GM19463 (cell line): Measurements from ENCODE around the gene ZNF835.

Experiments
- ATAC-seq: cut with Tn5 transposase; IDR thresholded peaks from one replicate; pipeline ENCODE4 v1.9.1; 2021; ENCODE audit warnings: mild to moderate bottlenecking, moderate library complexity; ENCODE audit not compliant: unreplicated experiment

ZNF835 gene

GRCh38 chr19:56663931-56664500, 7.5 kb downstream of the ZNF835 start:
- ATAC-seq: no peak

GRCh38 chr19:56661248-56661647, 10.3 kb downstream of the ZNF835 start:
- no peak for ATAC-seq

DNA sequence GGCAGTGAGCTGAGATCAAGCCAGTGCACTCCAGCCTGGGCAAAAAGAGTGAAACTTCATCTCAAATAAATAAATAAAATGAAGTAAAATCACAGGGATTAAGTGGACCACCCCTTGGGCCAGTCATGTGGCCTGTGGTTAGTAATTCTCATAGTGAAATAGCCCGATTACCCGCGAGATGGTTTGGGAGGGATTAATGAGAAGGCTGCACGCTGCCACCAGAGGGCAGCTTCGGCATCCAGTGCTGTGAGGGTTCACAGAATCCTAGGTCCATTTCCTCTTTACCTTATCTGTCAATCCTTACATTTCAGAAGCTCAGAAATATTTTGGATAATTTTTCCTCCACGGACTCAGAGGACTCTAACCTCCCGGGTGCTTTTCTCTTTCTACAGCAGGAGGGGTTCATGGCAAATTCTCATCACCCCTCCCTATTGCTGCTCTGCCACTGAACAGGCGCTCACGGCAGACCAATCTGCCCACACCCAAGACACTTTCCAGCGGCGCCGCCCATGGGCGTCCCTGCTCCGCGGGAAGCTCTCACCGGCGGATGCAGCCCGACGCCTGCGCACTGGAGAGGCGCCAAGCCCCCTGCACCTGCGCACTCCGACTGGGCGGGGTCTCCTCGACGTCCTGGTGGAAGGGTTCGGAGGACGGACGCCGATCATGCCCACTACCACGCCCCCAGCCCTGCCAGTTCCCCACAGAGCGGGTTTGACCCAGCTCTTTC, 11.0 kb downstream of the ZNF835 start:
- no peak for ATAC-seq

DNA sequence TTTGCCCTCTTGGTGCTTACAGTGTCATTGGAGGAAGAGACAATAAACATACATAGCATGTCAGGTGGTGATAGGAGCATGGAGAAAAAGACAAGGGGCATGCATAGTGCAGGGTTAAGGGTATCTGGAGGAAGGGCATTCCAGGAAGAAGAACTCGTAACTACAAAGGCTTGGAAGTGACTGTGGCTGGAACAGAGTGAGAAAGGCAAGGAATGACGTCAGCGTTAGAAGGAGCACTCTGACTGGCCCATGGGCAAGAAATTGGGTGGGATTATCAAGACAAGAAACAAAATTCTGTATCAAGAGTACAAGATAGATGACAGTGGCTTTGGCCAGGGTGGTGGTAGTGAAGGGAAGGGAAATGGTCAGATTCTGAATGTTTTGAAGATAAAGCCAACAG, 17.4 kb downstream of the ZNF835 start:
- ATAC-seq: no peak

DNA sequence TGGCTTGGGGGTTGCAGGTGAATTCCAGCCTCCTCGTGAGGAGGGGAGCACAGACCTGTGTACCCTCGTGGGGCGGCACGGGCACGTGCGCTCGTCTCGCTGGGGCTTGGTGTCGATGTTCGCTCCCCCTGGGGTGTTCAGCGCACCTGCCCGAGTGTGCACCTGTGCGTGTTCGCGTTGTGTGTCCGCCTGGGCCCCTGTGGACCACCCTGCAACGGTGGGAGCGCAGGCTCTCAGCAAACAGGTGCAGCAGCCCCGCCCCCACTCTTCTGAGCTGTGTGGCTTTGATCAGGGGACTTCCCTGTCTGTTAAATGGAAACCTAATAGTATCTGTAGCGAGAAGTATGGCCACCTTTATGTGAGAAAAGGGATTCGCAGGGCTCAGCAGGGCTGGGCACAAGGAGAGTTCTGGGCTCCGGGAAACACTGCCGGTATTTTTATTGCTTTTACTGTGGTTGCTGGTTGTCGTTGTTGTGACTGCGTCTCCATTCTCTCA, 28.0 kb downstream of the ZNF835 start:
- no peak for ATAC-seq

- ATAC-seq: no peak
These were observed 28.7 kb downstream of the ZNF835 start, which contains the start of gene SMIM17 for GRCh38 chr19:56642711-56643459. TSS of gene SMIM17 (plus strand) at chr19:56643159. CDS start at chr19:56645668, 2,509 bp downstream.

- no peak for ATAC-seq
These were observed 32.3 kb downstream of the ZNF835 start for GRCh38 chr19:56639217-56639616.

GRCh38 chr19:56637976-56638555, 33.5 kb downstream of the ZNF835 start:
- ATAC-seq: no peak

GRCh38 chr19:56633021-56633420, 38.5 kb downstream of the ZNF835 start:
- no peak for ATAC-seq

- ATAC-seq: no peak
These were observed 45.8 kb downstream of the ZNF835 start for GRCh38 chr19:56625708-56626107.

- no peak for ATAC-seq
These were observed 48.6 kb downstream of the ZNF835 start for GRCh38 chr19:56623006-56623405.

GRCh38 chr19:56622374-56622773, 49.2 kb downstream of the ZNF835 start:
- no peak for ATAC-seq

GRCh38 chr19:56619121-56619520, 52.4 kb downstream of the ZNF835 start:
- ATAC-seq: no peak

- ATAC-seq: no peak
These were observed 54.0 kb downstream of the ZNF835 start for GRCh38 chr19:56617531-56617930.

DNA sequence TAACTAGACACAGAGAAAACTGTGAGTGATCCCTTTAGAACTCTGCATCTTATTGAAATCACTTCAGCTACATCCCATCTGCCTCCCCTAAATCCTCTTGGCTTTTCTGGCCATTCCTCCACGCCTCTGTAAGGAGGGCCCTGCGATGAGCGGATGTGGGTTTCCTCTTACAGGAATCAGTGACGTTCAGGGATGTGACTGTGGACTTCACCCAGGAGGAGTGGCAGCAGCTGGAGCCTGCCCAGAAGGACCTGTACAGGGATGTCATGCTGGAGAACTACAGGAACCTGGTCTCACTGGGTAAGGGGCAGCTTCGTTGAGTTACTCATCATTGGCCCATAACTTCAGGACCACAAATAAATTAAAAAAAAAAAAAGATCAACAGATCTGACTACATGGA, 57.9 kb downstream of the ZNF835 start:
- ATAC-seq: no peak

- no peak for ATAC-seq
These were observed 58.8 kb downstream of the ZNF835 start for GRCh38 chr19:56612737-56613136.
